ENCODE data around the gene PDK2.

PDK2 gene

DNA sequence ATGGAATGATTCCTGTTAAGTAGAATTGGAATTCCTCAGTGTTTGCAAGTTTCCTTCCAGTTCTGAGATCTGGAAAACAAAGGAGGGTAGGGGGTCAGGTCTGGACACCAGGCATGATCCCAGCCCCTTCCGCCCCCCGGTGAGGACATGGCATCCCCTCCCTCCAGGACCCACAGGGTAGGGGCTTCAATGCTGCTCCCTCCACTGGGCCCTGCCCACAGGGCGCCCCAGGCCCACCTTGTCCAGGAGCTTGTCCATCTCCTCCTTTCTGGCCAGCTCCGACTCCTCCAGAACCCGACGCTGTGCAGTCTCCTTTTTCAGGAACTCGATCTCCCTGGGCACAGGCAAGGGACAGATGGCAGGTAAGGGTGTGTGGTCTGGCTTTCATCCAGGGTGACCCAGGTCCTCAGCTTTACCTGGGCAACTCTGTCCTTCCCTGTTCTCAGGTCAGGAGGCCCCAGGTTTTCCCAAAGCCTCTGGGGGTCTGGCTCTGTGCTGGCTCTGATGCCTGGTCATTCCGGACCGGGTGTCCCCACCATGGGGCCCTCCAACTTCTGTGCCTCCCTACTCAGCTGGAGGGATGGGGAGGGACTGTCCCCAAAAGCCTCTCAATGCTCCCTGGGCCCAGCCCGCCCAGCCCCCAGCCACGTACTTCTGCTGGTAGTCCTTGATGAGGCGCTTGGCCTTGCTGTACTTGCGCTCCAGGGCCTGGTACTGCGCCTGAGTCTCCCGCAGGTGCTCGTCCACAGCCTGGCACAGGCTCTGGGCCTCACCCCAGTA, 40.4 kb downstream of the PDK2 start:
- no peak for DNase-seq (ENCODE audit: low read depth in 2 of 2)

DNA sequence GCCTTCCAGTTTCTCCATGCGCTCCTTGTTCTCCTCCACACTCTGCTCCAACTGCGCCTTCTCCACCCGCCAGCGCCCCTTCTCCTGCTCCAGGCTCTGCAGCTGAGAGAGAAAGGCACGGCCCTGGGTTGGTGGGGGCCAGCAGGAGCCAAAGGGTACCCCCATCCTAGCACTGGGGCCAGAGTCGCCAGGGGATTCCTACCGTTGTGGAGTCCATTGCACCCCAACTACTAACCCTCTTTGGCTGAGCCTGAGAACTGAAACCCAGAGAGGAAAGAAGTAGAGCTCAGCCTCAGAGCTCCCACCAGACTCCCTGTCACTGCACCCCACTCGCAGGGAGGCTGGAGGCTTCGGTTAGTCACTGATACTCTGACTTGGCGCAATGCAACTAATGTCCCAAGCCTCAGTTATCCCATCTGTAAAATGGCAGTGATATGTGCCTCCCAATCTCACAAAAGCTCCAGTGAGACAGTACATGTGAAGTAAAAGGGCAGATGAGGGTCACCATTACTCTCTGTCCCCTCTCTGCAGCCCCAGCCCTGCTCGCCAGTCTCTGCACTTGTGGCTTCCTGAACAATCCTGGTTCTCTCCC, 41.0 kb downstream of the PDK2 start:
- DNase-seq (ENCODE audit: low read depth in 2 of 2) = no peak

DNA sequence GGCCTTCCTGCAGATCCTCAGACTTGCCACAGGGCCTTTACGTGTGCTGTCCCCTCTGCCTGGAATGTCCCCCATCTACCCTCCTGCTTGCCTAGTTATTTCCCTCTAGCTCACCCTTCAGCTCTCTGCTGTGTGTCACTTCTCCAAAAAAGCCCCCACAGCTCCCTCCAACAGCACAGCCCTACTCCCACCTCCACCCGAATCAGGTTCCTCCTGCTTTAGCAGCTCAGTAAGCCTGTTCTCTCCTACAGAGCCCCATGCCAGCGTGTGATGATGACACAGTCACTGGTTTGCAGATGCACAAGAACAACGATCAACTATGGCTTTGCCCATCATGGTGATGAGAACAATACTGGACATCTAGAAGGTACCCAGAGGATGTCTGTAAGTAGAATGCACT, 41.9 kb downstream of the PDK2 start:
- no peak for DNase-seq (ENCODE audit: low read depth in 2 of 2)

DNA sequence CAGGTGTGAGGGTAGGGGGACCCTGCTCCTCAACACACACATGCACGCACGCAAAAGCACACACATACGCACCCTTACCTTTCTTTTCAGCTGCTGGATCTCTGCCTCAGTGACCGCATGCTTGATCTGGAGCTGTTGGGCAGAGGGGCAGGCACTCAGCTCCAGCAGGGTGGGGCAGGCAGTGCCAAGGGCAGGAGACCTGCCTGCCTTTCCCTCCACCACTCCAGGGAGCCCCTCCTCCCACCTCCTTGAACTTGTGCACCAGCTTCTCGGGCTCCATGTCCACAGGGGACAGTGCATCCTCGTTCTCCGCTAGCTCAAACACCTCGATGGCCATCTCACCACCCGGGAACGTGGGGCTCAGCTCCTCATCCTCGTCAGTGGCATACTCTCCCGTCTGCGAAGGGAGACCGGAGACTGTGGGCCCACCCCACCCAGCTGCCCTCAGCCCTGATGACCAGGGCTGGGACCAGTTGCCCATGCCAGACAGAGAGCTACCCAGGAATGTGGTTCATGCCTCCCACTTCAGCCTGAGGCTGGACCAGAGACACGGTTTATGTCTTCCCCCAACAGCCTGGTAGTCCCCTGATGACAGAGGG, 44.1 kb downstream of the PDK2 start:
- no peak for DNase-seq (ENCODE audit: low read depth in 2 of 2)

DNA sequence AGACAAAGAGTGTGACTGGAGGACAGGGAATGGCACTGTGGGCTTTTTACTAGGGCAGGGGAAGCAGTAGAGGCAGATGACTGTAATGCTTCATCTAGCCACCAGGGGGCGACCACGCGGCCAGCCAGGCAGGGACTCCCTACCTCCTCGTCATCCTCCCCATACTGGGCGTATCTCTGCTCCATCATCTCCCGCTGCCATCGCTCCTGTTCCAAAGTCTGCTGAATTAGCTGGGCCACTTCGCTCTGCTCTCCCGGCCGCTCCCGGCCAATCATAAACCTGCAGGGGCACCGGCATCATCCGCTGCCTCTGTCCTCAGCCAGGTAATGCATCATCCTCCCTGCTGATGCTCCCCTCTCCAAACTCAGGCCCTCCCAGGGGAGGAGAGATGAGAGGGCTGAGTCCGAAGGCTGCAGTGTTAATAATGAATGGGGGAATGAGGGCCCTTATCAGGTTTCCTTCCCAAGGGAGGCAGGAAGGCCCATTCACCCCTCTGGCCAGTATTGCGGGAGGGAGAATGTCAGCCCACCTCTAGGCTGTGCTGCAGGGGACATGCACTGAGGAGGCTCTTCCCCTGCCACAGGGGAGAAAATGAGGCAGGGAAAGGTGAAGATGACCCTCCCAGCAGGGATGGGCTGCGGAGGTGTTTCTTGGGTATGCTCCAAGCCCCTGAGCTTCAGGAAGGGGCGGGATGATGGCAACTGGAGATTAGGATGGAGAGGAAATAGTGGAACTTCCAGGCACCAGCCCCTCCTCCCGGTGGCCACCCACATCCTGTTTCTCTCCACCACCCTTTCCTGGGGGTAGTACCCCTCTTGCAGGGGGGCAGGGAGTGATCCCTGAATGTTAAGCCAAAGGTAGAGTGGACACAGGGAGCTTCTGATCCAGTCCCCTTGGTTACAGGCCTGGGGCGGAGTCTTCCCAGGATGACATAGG, 45.1 kb downstream of the PDK2 start:
- DNase-seq (ENCODE audit: low read depth in 2 of 2) = peak; percentile 63 to 78

DNA sequence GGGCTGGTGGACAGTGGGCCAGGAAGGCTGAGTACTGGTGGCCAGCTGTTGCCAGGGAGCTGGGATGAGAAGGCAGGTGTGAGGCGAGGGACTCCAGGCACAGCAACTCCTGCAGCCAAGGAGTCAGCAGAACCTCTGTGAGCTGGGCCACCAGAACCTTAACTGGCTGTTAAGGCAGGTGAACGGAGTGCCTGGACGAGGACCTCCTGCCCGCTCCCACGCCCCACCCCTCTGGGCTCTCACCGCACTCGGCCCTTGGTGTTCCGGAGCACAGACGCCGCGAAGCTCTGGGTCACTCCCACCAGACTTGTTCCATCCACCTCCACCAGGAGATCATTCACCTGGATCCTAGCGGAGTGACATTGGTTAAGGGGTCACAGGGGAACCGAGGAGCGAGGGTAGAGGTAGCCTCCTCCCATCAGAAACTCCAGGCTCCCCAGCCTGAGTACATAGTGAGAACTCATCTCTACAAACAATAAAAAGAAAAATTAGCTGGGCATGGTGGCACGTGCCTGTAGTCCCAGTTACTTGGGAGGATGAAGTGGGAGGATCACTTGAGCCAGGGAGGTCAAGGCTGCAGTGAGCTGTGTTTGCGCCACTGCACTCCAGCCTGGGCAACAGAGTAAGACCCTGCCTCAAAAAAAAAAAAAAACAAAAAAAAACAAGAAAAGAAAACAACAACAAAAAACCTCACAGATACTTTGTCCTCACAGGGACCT, 46.0 kb downstream of the PDK2 start:
- DNase-seq (ENCODE audit: low read depth in 2 of 2) = no peak

DNA sequence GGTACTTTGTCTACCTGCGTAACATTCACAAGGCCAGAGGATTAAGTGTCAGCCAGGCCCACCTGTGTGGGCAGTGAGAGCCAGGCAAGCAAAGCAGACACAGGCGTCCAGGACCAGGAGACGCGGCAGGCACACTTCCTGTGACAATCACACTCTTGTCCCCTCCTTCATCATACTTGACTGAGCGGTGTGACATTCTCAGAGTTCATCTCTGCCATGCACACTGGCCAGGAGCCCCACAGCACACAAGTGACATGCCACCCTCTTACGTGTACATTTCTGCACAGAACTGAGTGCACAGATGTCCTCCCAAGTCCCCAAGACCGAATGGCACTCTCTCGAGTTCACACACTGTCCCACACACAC, 46.6 kb downstream of the PDK2 start:
- DNase-seq (ENCODE audit: low read depth in 2 of 2) = no peak

DNA sequence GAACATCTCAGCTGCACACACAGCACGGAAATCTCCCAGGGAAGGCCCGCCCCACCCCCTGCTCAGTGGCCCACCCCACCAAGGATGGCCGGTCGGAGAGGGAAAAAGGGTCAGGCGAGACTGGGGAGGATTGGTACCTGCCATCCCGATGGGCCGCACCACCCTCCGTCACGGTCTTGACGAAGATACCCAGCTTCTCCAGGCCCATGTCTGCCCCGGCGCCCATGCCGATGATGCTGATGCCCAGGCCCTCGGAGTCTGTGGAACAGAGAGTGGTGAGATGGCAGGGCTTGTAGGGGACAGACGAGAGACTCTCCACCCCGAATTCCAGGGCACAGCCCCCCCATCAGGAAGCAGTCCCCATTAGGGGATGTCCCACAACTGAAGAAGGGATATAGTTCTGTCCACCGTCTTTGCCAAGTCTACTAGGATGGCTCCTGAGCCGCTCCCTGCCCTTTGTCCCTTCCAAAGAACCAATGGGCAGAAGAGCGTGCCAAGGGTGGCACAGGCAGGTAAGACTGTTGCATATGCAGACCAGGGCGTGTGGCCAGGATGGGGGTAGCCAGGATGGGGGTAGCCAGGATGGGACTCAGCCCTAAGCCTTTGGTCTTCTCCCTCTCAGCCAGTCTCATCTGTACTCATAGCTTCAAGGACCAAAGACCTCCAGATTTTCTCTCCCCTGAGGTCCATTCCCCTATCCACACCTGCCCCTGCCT, 48.5 kb downstream of the PDK2 start:
- DNase-seq (ENCODE audit: low read depth in 2 of 2) = no peak

DNA sequence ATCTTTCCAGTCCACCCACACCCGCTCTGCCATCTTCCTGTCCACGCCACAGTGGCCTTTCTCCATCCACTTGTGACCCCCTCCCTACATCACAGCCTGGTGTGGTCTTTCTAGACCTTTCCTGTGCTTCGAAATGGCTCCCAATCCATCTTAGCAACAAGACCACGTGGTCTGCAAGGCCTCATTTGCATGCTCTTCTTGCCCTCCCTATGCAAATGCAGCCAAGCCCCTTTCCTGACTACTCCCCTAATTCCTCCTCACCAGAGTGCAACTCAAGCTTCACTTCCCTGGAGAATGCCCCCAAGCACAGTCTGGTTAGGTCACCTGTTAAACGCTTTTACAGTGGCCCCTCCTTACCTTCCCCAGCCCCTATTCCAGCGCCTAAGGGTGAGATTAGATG, 49.2 kb downstream of the PDK2 start:
- no peak for DNase-seq (ENCODE audit: low read depth in 2 of 2)

DNA sequence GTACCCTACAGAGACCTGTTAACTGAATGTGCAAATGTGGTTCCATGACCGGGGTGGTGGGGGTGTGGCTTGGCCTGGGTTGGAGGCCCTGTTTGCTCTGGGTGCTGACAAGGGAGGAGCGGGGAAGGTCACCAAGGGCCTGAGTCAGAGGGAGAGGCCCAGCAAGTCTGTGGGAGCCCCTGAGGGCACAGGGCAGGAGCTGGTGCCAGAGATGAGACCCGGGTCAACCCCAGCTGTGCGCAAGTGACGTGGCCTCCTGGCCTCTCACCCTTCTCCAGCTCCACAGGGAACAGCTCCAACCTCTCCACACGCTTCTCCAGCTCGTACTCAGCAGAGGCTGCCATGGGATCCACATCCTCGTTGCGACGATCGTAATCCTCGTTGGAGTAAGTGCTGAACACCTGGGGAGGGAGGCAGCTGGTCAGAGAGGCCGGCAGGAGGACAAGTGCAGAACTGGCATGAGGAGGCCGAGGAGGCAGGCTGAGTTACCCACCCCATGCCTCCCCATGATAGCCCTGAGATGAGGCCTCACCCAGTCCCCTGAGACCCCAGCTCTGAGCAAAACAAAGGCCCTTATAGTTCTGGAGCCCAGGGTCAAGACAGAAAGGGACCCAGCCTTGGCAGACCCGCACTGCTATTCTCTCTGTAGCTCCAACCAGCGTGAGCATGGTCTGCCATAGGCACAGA, 49.8 kb downstream of the PDK2 start:
- no peak for DNase-seq (ENCODE audit: low read depth in 2 of 2)

DNA sequence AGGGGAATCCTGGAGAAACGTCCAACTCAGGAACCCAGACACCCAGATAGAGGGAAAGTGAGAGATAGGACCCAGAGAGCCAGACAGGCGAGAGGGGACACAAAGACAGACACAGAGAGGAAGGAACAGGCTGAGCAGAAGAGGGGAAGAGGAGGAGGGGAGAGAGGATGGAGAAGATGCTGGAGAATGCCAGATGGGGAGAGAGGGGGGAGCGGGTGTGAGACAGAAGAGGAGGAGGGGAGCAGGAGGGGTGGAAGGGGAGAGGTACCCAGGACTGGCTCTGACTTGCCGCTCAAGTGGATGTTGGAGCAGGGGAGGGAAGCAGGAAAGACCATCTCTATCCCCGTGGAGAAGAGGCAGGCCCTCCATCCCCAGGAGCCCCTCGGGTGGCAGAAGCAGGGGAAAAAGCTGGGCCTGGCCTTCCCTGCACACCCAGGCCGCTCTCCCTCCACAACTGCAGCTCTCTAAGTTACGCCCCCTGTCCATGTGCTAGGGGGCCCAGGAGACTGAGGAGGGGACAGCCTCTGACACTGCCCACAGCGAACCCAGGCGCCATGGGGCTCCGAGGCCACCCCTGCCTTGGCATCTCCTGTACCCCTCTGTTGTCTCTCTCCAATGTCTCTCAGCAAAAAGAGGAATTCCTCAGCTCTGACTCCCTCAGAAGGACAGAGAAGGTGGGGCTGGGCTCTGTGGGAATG, 50.5 kb downstream of the PDK2 start:
- no peak for DNase-seq (ENCODE audit: low read depth in 2 of 2)

DNA sequence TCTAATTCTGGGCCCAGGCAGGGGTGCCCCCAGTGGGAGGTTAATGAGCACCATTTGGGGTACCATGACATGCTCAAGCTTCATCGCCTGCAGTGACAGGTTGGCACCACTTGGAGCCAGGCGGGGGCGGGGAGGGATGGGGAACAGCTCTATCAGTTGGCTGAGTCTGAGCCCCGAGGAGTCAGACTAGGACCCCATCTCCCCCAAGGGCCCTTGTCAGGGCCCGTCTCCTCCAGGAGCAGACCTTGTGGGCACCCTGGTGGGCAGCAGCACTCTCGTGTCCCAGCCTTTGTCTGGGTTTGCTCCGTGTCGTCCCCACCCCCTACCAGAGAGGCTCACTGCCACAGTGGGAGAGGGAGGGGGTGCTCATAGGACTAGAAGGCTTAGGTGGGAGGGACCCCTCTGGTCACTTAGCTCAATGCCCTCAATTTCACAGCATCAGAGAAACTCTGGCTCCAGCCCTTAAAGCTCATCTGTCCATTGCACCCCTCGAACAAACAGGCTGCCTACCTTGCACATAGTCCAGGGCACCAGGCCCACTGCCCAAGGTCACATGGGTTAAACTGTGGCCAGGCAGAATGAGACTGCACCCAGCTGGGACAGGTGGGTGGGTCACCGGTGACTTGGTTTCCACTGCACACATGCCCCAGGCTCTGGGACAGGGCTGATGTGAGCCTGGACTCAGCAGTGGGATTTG, 51.2 kb downstream of the PDK2 start:
- no peak for DNase-seq (ENCODE audit: low read depth in 2 of 2)

DNA sequence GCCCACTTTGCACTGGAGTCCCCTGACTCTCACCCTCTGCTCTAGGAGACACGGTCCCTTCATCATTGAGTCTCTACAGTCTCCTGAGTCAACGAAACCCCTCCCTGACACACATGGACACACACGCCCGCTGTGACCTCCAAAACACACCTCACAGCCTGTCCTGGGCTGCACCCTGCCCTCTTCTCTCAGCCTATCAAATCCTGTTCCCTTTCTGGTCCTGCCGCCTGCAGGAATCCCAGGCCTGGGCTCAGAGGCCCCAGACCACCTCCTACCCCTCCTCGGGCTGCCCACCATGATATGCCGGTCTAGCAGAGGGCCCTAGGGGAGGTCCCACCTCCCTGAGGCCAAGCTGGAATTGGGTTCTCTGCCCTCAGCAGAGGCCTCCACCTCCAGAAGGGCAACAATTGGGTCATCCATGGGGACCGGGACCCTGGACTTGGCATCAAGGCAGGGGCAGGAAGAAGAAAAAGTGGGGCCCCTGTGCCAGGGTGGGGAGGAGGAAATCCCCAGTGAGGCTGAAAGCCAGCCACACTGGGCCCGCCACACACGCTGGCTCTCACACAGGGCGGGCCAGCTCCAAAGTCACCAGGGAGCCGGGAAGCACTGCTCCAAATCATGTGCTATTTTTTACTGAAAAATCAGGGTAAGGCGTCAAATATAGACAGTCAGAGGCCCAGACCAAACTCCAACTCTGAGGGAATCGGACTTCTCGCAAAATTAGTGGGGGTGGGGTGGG, 51.9 kb downstream of the PDK2 start:
- no peak for DNase-seq (ENCODE audit: low read depth in 2 of 2)

DNA sequence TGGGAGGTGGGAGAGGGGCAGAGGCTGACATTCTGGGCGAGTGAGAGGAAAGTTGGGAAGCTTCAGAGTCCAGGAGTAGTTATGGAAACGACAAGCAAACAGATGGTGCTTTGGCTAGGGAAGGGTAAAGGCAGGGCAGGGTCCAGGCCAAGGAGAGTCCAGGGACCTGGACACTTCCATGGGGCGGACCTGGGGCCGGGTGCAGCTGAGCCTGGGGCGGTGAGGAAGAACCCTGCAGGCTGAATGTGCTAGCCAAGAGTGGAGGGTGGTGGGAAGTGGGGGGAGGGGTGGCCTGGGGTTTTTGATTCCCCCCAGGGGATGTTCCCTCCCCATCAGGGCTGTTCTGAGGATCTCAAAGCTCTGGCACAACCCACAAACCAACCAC, 52.7 kb downstream of the PDK2 start:
- no peak for DNase-seq (ENCODE audit: low read depth in 2 of 2)

DNA sequence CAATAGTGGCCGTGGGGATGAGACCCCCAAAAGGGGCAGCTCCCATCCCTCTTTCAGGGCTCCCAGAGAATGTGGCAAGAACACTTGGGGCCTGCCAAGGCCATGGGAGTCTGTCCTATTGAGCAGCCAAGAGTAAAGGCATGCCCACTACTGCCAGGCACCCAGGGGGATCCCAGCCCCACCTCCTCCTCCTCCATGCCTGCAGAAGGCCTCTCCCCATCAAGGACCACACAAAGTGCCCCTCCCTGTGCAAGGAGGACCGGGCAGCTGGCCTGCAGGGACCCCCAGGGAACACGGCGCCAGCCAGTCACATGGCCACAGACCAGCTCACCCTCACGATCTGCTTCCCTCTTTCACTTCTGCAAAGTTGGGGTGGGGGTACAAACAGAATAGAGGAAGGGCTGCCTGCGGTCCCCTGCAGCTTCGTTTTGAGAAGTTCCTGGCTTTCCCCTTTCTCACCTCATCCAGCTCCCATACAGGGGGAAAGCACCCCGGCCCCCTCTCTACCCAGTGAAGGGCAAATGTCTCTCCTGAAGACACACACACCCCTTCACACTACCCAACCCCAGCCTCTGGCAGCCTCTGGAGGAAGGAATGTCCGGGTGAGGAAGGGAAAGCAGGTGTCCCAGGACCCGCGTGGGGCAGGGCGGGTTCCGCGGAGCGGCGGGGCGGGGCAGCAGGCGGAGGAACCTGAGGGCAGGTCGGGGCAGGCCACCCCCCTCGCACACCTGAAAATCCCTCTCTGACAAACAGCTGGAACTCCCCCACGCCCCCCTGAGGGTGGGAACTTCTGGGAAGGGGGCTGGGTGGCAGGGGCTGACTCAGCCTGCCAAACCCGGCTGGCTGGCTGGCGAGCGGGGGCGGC, 53.3 kb downstream of the PDK2 start:
- DNase-seq (ENCODE audit: low read depth in 2 of 2) = peak; percentile 55 to 78

DNA sequence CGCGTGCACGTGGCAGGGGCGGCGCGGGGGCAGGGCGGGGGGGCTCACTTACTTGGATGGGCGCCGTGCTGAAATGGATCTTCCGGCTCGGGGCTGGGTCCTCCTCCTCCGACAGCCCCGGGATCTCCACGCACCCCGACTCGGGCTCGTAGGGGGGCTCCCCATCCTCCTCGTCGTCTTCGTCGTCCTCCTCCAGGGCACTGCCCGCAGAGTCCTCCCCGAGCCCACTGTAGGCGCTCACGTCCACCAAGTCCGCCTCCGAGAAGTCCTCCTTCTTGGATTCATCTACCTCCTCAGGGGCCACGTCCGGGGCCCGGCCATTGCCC, 53.9 kb downstream of the PDK2 start:
- no peak for DNase-seq (ENCODE audit: low read depth in 2 of 2)

Measured in stimulated activated CD4-positive, alpha-beta T cell treated with anti-CD3 and anti-CD28 coated beads, Interleukin-12 subunit alpha, Interleukin-12 subunit beta, amount 100 ng/mL, for 24 hours (primary cell).